GM13976 (cell line): ENCODE data around the gene LRFN4.
A peak's percentile ranks its signal among the peaks of the same experiment; 100 is the strongest.

Experiments used
- DNase-seq: peaks from one replicate; pipeline ENCODE4 v3.0.0; 2012; ENCODE audit warnings: low spot score
- in situ Hi-C: fragments of 300-500 bp; cut with MboI; formaldehyde crosslinking; loops from one replicate; pipeline ENCODE4 v1.12.0; 2022; ENCODE audit warnings: low sequenced_read_pairs, mixed read lengths, inconsistent platforms; ENCODE audit not compliant: unreplicated experiment
- TF ChIP-seq, protein P1 (sequence below): IDR thresholded peaks from 2 replicates; pipeline ENCODE4 v1.5.1; 2012; ENCODE audit warnings: borderline replicate concordance, mild to moderate bottlenecking; ENCODE audit not compliant: insufficient read depth; ENCODE audit errors: extremely low read depth, missing control alignments, control extremely low read depth

LRFN4 gene

GRCh38 chr11:66850235-66850587 is 6.7 kb upstream of the LRFN4 start:
- no peak for DNase-seq
- in situ Hi-C loops, result no loop called here
- TF ChIP-seq, protein P1, sequence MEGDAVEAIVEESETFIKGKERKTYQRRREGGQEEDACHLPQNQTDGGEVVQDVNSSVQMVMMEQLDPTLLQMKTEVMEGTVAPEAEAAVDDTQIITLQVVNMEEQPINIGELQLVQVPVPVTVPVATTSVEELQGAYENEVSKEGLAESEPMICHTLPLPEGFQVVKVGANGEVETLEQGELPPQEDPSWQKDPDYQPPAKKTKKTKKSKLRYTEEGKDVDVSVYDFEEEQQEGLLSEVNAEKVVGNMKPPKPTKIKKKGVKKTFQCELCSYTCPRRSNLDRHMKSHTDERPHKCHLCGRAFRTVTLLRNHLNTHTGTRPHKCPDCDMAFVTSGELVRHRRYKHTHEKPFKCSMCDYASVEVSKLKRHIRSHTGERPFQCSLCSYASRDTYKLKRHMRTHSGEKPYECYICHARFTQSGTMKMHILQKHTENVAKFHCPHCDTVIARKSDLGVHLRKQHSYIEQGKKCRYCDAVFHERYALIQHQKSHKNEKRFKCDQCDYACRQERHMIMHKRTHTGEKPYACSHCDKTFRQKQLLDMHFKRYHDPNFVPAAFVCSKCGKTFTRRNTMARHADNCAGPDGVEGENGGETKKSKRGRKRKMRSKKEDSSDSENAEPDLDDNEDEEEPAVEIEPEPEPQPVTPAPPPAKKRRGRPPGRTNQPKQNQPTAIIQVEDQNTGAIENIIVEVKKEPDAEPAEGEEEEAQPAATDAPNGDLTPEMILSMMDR, result no peak

- no peak for DNase-seq
- TF ChIP-seq, protein P1, result no peak
- in situ Hi-C loops, result no loop called here
These were observed 6.2 kb upstream of the LRFN4 start for GRCh38 chr11:66850588-66851238.

GRCh38 chr11:66851239-66851596 is 5.6 kb upstream of the LRFN4 start:
- in situ Hi-C loops, result no loop called here
- TF ChIP-seq, protein P1, result no peak
- DNase-seq, result no peak

GRCh38 chr11:66851698-66852465 is 5.0 kb upstream of the LRFN4 start:
- TF ChIP-seq, protein P1, result no peak
- in situ Hi-C loops, result no loop called here
- peak; percentile 68 for DNase-seq

DNA sequence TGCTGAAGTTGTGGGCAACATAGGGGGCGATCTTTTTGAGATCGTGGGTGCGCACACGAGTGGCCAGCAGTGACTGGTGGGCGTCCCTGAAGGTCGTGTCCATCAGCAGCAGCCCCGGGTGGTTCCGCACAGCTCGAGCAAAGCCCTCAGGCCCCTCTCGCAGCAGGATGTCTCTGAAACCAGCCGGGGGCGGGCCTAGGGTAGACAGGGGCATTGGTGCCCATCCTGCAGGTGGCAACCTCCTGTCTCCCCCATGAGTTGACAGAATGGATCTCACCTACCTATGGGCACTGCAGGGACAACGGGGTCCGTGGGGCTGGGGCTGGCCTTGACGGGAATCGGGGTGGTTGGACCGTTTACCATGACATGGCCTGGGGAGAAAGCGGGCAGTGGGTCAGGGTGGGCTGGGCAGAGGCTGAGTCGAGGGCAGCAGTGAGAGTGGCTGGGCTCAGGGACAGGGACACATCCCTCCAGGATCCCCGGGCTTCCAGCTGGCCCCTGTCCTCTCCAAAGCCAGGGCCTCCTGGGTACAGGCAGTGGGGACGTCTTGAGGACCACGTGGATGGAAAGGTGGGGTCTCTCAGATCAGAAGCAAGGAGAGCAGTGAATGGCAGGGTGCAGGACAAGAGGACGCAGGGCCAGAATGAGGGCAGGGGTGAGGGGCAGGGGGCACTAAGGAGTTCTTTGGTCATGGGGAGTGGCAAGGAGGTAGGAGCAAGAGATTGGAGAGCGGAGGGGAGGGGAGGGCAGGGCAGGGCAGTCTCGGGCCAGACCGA is 4.2 kb upstream of the LRFN4 start:
- DNase-seq, result no peak
- in situ Hi-C loops, result no loop called here
- TF ChIP-seq, protein P1, result no peak
